HuH-7.5 (cell line): ENCODE results near the gene IRX4.

Source experiments
- DNase-seq: peaks from one replicate; pipeline ENCODE4 v3.0.0; 2011; ENCODE audit warnings: low spot score

The IRX4 gene

GRCh38 chr5:1882337-1883119 lies at the start of gene IRX4:
TSS of gene IRX4 (minus strand) at chr5:1882925. CDS start at chr5:1882647, 278 bp downstream.
- no peak for DNase-seq

GRCh38 chr5:1931604-1932231 lies 49.0 kb upstream of the IRX4 start:
- DNase-seq = no peak

DNA sequence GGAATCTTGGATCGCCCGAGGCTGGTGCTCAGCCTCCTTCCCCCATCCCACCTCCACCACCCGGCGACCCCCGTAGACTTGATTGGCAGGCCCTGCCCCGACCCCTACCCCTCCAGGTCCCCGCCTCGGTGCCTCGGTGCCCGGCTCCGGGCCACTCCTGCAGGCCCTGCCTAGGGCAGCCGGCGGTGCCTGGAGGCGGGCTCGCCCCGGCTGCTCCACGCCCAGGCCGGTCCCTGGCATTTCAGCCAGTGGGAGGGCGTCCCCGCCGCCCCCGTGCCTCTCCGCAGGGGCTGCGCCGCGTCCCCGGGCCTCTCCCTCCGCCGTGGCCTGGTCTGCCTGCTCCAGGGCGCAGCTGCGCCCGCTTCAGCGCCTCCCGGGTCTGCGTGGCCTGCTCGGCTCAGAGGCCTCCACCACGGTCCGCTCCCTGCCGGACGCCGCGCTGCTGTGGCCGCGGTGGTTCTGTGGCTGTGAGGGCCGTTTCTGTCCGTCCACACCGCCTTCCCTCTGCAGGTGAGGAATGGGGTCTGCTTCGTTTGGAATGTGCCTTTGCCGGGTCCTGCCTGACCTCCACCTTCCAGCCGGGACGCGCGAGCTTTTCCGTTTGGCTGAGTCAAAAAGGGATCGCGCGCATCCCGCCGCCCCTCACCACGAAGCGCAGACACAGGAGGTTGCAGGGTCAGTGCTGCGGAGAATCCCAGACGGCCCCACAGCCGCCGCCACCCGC lies 48.3 kb upstream of the IRX4 start:
- no peak for DNase-seq

- no peak for DNase-seq
These were observed 47.8 kb upstream of the IRX4 start for GRCh38 chr5:1930501-1930879.

DNA sequence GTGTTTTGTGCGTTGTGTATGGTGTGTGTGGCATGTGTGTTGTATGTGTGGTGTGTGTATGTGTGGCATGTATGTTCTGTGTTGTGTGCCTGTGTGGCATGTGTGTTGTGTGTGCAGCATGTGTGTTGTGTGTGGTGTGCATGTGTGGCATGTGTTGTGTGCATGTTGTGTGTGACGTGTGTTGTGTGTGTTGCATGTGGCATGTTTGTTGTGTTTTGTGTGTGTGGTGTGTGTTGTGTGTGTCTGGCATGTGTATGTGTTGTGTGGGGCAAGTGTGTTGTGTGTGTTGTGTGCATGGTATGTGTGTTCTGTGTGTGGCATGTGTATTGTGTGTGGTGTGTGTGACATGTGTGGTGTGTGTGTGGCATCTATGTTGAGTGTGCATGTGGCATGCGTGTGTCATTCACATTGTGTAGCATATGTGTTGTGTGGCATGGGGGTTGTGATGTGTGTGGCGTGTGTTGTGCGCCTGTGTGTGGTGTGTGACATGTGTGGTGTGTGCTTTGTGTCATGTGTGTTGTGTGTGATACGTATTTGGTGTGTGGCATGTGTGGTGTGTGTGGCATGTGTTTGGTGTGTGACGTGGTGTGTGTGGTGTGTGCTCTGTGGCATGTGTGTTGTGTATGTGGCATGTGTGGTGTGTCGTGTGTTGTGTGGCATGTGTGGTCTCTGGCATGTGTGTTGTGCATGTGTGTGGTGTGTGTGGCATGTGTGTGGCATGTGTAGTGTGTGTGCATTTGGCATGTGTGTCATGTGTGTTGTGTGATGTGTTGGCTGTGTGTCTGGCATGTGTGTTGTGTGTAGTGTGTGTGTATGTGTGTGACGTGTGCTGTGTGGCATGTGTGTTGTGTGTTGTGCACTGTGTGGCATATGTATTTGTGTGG lies 46.6 kb upstream of the IRX4 start:
- DNase-seq = no peak

GRCh38 chr5:1926471-1927341 lies 44.0 kb upstream of the IRX4 start:
- DNase-seq = no peak

DNA sequence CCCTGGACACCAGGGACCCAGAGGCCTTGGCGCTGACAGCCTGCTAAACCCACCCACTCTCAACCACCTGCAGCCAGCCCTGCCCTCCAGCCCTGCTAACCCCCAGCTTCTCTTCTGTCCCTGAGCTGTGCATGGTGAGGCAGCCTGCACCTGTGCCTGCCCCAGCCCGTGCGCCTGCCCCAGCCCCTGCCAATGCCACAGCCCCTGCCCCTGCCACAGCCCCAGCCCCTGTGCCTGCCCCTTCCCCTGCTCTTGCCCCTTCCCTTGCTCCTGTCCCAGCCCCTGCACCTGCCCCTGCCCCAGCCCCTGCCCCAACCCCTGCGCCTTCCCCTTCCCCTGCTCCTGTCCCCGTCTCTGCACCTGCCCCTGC lies 43.3 kb upstream of the IRX4 start:
- DNase-seq = no peak

DNA sequence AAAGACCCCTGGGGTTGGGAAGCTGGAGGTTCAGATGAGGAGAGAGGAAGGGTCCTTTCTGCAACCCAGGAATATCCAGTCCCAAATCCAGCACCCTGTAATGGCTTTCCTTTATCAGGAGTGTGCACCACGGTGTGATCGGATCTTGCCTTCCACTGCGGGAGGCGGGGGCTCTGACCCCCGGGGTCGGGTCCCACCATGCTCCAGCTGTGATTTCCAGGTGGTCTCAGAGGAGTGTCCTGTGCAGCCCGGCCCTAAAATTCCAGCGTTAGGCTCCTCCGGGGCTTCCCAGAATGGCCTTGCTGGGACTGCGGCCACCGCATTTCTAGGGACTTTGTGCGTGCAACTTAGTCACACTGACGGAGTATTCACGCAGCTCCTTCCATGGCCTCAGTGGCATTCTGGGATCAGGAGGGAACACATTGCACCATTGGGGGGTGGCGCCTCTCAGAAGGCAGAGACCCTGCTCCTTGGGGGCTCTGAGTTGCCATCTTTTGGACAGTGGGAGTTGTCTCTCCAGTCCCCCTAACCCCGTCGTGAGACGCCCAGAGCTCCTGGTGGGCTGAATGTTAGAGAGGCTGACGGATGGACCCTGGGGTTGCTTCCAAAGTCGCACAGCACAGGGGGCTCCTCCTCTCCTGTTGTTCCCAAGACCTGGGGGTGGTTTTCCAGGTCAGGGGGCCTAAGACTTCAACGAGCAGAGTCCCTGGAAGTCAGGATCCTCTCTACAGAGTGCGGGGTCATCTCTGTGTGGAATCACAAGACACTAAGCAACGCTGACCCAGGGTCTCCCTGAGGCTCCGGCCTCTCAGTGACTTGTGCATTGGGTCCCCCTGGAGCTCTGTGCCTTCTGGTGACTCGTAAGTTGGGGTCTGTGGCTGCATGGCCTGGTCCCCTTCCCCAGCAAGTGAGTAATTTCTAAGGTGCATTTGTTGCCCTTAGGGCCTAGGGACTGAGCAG lies 42.7 kb upstream of the IRX4 start:
- no peak for DNase-seq

GRCh38 chr5:1923766-1924165 lies 41.0 kb upstream of the IRX4 start:
- DNase-seq = no peak

DNA sequence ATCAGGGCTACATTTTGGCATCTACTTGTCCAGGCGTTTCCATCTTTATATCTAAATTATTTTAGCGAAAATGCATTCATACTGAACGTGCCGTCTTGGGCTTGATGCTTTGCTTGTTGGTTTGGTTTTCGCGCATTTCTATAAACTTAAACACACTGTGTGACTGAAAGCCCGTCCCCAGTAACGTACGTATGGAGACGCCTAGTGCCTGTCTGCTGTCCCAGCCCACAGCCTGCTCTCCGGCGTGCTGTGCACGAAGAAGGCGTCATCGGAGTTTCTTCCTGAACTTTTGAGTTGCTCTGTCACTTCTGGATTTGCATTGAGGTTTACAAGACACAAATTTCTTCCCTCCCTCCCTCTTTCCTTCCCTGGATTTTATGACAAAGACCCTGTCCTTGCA lies 40.6 kb upstream of the IRX4 start:
- no peak for DNase-seq

DNA sequence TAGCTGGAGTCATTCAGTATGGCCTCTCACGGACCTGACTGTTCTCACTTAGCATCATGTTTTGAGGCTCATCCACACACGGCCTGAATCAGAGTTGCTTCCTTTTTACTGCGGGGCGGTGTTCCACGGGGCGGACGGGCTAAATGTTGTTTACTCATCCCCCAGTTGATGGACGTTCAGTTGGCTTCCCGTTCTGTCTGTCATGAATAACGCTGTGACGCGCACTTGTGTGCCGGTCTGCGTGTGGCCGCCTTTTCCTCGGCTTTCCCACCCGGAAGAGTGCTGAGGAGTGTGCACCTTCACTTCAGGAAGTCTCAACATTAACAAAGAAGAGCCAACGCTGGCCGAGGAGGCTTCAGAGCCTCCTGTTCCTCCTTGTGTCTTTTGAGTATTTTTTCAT lies 39.0 kb upstream of the IRX4 start:
- no peak for DNase-seq

DNA sequence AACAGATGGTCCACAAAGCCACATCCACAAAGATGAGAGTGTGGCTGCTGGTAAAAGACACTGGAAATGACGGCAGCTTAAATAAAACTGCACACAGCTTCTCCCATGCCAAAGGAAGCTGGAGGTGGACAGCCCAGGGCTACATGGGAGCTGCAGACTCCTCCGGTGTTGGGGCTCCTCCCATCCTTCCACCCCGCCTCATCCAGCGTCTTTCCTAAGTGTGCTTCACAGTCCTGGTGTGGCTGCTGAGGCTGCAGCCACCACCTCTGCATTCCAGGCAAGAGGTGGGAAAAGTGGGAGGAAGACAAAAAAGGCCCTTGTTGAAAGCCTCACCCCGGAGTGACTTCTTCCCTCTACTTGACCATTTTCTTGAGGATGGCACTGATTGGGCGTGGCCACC lies 37.0 kb upstream of the IRX4 start:
- DNase-seq = no peak

DNA sequence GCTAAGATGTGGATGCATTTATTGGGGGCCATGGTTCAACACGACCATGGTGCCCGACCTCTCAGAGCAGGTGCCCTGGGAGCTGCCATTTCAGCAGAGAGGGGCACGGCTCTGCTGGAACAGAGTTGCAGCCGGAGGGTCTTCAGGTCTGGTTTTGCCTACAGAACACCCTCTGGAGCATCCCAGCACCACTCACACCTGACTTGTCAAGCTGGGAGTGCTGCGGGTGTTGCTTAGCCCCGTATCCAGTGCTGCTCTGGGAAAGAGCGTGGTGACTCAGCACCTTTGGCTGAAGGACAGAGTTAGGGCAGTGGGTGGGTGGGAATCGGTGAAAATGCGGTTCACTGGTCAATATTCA lies 36.5 kb upstream of the IRX4 start:
- no peak for DNase-seq

GRCh38 chr5:1918488-1919208 lies 35.9 kb upstream of the IRX4 start:
- DNase-seq = no peak

DNA sequence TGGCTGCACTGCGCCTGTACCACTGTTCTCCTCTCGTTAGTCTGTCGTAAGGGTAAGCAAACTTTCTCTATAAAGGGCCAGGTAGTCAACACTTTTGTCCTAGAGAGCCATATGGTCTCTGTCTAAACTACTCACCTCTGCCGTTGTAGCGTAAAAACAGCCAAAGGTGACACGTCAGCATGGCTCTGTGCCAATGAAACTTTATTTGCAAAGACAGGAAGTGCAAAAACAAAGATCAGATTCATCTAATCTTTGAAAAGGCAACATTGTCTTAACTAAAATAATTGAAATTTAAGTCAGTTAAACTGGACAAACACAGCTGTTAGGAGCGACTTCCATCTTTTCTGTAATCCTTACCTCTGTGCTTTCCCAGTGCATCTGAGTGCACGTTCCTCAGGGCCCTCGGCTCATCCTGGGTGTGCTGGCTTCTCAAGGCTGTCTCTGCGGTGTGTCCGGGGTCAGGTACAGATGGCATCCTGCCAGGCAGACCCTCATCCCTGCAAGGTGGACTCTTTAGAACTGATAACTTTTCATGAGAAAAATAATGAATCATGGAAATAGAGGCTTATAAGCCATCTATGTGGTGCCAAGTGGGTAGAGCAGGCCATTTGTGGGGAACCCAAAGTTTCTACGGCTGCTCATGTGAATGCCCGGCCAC lies 35.2 kb upstream of the IRX4 start:
- no peak for DNase-seq

GRCh38 chr5:1916041-1917001 lies 33.6 kb upstream of the IRX4 start:
- DNase-seq = no peak

DNA sequence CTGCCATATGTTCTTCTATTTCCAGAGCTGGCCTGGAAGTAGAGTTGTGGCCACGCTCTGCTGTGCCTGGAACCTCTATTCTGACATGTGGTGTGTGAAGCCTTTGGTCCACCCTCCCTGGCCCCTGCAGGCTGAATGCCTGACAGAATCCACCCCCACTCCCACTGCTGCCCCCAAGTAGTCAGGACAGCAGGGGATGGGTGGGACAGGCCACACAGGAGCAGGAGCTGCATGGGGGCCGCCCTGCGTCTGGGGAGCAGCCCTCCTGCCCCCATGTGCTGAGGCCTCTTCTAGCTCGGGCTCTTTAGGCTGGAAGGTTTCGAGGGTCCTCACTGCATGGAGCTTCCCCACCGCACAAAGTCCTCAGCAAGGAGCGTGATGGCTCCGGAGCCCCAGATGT lies 32.6 kb upstream of the IRX4 start:
- no peak for DNase-seq

DNA sequence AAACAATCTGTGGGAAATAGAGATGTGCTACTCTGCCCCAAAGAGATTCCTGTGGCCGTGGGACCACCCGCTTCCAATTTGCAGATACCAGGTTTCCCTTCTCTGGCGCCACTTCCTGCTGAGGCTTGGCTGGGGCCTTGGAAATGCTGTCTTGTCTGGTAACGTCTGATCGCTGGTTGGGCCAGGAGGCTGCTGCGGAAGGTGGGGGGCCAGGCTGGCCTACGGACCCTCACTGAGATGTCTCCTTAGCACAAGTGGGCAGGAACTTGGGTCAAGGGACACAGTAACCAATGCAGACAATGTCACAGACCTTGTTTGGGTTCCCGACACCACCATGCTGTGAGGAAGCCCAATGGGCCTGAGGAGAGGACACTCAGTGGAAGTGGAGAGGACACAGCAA lies 31.7 kb upstream of the IRX4 start:
- DNase-seq = no peak
